Measurements from ENCODE around the gene NPBWR2. TPM values are rescaled to one million over a fixed set of nuclear protein-coding genes. Genes with fewer than 3 reads are reported as not detected.

Gene NPBWR2
- total RNA-seq, 1 donor from 2014 or later: not detected

DNA sequence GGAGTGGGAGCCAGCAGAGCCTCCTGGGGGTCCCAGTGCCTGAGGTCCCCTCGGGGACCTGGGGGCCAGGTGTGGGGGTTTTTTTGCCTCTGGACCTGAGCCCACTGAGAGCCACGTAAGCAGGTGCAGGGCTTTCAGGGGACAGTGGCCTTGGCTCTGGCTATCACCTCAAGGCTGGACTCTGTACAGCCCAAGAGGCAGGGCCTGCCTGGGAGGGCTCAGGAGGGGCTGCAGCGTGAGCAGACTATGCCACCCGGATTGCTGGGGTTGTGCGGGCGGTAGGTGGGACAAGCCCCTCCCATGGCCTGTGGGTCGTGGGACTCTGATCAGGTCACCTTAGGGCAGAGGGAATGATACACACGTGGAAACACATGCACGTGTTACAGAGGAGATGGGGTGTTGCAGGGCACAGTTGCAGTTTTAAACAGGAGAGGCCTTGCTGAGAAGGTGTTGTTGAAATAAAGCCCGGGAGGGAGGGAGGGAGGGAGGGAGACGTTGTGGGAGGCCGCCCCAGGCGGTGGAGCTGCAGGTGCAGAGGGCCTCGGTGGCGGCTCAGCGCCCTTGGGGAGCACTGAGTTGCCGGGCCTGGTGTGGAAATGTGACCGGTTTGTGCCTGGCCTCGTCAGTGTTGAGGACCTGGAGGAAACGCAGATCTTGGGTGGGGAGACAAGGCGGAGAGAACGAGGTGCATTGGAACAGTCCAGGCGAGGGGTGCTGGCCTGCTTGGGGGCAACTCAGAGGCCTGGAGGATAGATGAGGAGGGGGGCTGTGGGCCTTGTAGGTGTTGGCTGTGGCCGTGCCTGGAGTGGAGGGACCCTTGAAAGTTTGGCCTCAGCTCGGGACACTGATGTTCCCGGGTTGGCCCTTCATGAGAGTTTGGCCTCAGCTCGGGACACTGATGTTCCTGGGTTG, 42.0 kb downstream of the NPBWR2 start:
- no peak overlapping the region for H3K27ac Mint-ChIP-seq

DNA sequence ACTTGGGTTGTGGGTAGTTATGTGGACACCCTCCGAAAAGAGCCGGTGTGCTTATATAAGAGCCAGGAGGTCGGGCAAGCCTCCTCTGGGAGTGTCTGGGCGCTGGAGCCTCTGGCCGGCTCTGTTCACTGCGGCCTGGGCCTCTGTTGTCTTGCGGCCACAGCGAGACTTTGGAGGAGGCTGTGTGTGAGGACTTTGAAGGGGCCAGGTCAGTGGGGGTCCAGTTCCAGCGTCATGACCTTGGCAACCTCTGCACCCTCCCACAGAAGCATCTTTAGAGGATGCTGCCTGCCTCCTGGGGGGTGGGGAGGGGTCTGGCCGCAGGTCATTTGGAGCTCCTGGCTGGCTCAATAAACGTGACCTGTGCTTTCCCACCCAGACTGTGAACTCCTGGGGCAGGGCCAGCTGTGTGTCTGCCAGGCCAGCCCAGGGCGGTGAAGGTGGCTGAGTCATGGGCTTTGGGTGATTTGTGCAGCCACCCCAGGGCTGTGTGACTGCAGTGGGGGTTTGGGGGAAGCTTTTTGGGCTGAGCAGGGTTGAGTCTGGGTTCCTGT, 43.1 kb downstream of the NPBWR2 start:
- Mint-ChIP-seq H3K27me3 (no peaks in the 10 kb centered on the region), H3K4me3 (ENCODE audit: low read depth) (peak overlapping the region; percentile 86), H3K27ac (no peak overlapping the region), H3K4me1 (ENCODE audit: low read depth) (peaks cover 15% of the 10 kb centered on the region), H3K36me3 (ENCODE audit: insufficient read depth) (no peaks in the 10 kb centered on the region), H3K9me3 (ENCODE audit: low read depth) (no peaks in the 10 kb centered on the region)
- TF ChIP-seq, protein P1, sequence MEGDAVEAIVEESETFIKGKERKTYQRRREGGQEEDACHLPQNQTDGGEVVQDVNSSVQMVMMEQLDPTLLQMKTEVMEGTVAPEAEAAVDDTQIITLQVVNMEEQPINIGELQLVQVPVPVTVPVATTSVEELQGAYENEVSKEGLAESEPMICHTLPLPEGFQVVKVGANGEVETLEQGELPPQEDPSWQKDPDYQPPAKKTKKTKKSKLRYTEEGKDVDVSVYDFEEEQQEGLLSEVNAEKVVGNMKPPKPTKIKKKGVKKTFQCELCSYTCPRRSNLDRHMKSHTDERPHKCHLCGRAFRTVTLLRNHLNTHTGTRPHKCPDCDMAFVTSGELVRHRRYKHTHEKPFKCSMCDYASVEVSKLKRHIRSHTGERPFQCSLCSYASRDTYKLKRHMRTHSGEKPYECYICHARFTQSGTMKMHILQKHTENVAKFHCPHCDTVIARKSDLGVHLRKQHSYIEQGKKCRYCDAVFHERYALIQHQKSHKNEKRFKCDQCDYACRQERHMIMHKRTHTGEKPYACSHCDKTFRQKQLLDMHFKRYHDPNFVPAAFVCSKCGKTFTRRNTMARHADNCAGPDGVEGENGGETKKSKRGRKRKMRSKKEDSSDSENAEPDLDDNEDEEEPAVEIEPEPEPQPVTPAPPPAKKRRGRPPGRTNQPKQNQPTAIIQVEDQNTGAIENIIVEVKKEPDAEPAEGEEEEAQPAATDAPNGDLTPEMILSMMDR (IDR thresholded peaks at IDR 0.05; ENCODE audit: unreplicated experiment): no peak
- DNase-seq (ENCODE audit: low spot score, unreplicated experiment): no peak

More for the DNA sequence above, 42.0 kb downstream of the NPBWR2 start:
- no peak for DNase-seq (ENCODE audit: low spot score, unreplicated experiment)
- Mint-ChIP-seq H3K9me3 (ENCODE audit: low read depth) (no peaks in the 10 kb centered on the region), H3K27me3 (no peaks in the 10 kb centered on the region), H3K36me3 (ENCODE audit: insufficient read depth) (no peaks in the 10 kb centered on the region), H3K4me3 (ENCODE audit: low read depth) (no peak overlapping the region), H3K4me1 (ENCODE audit: low read depth) (peaks cover 15% of the 10 kb centered on the region)
- TF ChIP-seq, protein P1 (IDR thresholded peaks at IDR 0.05; ENCODE audit: unreplicated experiment): no peak

DNA sequence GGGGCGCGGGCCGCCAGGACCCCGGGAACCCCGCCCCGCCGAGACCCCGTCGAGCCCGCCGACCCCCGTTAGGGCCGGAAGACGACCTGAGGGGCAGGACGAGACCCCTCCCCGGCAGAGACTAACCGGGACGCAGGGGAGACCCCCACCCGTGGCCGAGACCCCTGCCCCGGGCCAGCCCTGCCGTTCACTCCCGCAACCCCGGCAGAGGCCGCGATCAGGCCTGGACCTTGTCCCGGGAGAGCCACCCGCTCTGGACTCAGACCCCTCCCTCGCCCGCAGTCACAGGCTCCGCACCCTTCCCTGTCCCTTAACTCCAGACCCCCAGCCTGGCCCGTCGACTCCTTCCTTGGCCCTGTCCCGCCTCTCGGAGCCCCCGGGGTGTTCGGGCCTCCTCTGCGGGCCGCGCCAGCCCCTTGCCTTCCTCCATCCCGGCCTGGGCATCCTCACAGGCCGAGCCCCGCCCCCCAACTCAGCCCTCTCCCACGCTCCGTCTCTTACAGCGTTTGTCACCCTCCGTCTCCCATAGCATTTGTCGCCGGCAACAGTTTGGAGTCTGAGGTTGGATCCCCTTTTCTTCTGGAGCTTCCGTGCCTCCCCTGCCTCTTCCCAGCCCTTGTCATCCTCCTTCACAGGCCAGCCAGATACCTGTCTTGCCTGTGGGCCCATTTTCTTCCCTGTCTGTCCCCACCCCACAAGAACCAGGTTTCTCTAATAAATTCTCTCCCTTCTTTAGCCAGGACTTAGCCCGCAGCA, 43.8 kb downstream of the NPBWR2 start:
- Mint-ChIP-seq H3K9me3 (ENCODE audit: low read depth) (no peaks in the 10 kb centered on the region), H3K36me3 (ENCODE audit: insufficient read depth) (no peaks in the 10 kb centered on the region), H3K27me3 (no peaks in the 10 kb centered on the region), H3K4me1 (ENCODE audit: low read depth) (peaks cover 15% of the 10 kb centered on the region), H3K27ac (no peak overlapping the region), H3K4me3 (ENCODE audit: low read depth) (peak overlapping the region; percentile 86)
- no peak for DNase-seq (ENCODE audit: low spot score, unreplicated experiment)
- TF ChIP-seq, protein P1 (IDR thresholded peaks at IDR 0.05; ENCODE audit: unreplicated experiment): no peak

DNA sequence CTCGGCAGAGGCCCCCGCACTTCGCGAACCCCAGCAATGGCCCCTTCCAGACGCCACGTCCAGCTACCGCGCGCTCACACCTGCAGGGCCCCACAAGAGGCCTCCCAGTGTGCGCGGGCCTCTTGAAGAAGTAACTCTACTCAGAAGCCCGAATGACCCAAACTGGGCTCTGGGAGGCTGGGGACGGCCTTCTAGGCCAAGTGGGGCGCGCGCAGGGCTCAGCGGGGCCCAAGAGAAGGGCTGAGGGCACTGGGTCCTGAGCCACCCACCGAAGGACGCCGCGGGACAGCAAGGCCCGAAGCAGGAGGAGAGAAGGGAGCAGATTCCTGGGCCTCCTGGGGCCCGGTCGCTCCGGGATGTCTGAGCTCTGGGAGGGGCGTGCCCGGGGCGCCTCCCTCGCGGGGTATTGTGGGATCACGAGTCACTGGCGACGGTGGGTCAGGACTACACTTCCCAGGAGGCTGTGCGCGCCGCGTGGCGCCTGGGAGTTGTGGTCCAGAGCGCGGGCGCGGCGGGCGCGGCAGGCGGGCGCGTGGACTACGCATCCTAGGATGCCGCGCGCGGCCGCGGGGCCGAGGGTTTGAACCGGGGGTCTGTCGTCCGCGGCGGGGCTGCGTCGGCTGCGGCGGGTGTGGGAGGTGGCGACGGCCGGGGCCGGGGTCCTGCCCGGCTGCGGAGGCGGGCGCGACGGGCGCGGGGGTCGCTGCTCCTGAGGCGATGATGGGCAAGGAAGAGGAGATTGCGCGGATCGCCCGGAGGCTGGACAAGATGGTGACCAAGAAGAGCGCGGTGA, 44.6 kb downstream of the NPBWR2 start, which contains the start of gene TCEA2:
TCEA2 (plus strand) TSS at position 603 of the 793 bp plus-strand sequence; CDS start at position 718, 115 bp downstream.
- Mint-ChIP-seq H3K27me3 (no peaks in the 10 kb centered on the region), H3K9me3 (ENCODE audit: low read depth) (no peaks in the 10 kb centered on the region), H3K4me3 (ENCODE audit: low read depth) (peak within 1 kb of the TSS; percentile 86), H3K36me3 (ENCODE audit: insufficient read depth) (no peaks in the 10 kb centered on the region), H3K27ac (peak within 1 kb of the TSS; percentile 84), H3K4me1 (ENCODE audit: low read depth) (peaks cover 18% of the 10 kb centered on the region)
- TF ChIP-seq, protein P1 (IDR thresholded peaks at IDR 0.05; ENCODE audit: unreplicated experiment): no peak
- DNase-seq (ENCODE audit: low spot score, unreplicated experiment): peak; percentile 94

Data from progenitor cell of endocrine pancreas (in vitro differentiated cells).